GM12875 (cell line): ENCODE measurements around the gene CERS6.

Experiments
- H3K4me3 ChIP-seq: one replicate; pipeline ENCODE4 v1.5.1; 2011; ENCODE audit warnings: low read depth, low read length, control low read depth
- CTCF ChIP-seq: IDR thresholded peaks from 2 replicates; pipeline ENCODE4 v1.5.1; 2011; ENCODE audit warnings: low read depth, mild to moderate bottlenecking, control low read depth, inconsistent platforms, low read length, moderate library complexity, borderline replicate concordance; ENCODE audit not compliant: insufficient read depth

CERS6 gene

GRCh38 chr2:168432565-168433186 is 23.4 kb upstream of the CERS6 start:
- H3K4me3 ChIP-seq, result no peak overlapping the region
- no peak for TF ChIP-seq CTCF

DNA sequence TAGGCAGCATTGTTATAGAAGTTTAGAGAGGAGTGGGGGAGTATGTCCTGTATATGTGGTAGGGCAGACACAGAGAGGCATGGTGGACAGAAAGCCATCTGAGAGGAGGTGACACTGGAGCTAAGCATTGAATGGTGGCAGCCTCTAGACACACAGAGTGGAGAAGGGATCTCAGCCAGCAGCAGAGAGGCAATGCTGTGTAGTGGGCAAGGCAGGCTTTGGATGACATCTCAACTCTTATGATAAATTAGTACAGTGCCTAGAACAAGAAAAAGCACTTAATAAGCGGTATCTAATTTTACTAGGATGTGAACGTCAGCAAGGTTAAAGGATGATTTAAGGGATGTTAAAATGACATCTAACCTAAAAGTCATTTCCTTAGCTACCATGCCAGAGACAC is 22.5 kb upstream of the CERS6 start:
- TF ChIP-seq CTCF, result no peak
- no peak overlapping the region for H3K4me3 ChIP-seq

GRCh38 chr2:168434146-168434545 is 21.9 kb upstream of the CERS6 start:
- no peak overlapping the region for H3K4me3 ChIP-seq
- no peak for TF ChIP-seq CTCF

DNA sequence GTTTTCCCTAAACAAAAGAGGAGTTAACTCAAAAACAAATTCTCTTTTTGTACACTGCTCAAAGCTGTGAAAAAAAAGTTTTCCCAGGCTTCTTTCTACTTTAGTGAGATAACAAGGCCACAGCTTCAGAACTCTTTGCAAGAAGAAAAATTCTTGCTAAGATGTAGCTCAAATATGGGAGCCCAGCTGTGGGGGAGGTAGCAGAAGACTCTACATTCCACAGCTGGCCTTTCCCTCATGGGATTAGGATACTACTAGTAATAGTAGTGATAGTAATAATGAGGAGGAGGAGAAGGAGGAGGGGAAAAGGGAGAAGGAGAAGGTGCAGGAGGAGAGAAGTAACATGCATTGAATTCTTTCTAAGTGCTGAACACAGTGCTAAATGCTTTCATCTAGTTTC is 19.2 kb upstream of the CERS6 start:
- no peak overlapping the region for H3K4me3 ChIP-seq
- TF ChIP-seq CTCF, result no peak

GRCh38 chr2:168438553-168438952 is 17.5 kb upstream of the CERS6 start:
- no peak for TF ChIP-seq CTCF
- H3K4me3 ChIP-seq, result no peak overlapping the region

GRCh38 chr2:168439536-168439935 is 16.5 kb upstream of the CERS6 start:
- TF ChIP-seq CTCF, result no peak
- H3K4me3 ChIP-seq, result no peak overlapping the region

DNA sequence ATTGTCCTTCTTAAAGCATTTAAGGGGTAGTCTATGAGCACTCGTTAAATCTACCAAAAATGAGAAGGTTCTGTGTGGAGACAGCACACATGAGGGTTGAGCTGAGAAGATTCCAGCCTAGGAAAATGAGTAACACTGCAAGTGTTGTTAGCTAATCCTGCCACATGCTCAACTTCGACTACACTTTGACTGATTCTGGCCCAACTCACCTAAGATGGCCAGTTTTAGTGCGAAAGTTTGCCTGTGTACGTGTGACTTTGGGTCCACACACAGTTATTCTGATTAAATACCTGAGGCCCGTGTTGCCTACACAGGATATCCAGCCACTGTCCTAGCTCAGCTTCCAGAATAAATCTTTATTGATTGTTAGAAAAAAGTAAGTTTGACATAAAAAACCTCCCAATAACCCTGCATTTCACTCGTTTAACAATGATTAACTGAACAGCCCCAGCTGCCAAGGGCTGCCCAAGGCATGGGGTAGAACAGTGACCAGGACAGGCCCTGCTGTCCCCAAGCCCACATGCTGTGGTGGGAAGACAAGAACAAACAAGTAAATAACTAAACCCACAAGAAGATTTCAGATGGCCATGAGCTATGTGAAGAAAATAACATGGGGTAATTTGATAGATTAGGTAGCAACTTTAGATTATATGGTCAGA is 14.7 kb upstream of the CERS6 start:
- no peak overlapping the region for H3K4me3 ChIP-seq
- no peak for TF ChIP-seq CTCF
